T1000 (cell line): ENCODE results near the gene LOXHD1.

Experiments
- DNase-seq: peaks from one replicate; lab custom pipeline; 2025; ENCODE audit warnings: mixed read lengths; lab: John Stamatoyannopoulos, UW

LOXHD1 gene

GRCh38 chr18:46480226-46480625, 176.8 kb downstream of the LOXHD1 start:
- no peak for DNase-seq

DNA sequence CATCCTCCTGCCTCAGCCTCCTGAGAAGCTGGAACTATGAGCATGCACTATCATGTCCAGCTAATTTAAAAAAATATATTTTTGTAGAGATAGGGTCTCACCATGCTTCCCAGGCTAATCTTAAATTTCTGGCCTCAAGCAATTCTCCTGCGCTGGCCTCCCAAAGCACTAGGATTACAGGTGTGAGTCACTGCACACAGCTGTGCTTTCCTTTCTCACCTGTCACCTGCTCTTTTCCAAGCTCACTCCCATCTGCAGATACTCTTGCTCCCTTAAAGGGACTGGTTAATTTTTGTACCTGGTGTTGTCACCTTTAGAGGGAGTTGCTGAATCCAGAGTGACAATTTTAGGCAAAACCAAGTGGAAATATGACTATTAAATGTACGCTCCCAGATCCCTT, 178.2 kb downstream of the LOXHD1 start:
- DNase-seq = no peak

DNA sequence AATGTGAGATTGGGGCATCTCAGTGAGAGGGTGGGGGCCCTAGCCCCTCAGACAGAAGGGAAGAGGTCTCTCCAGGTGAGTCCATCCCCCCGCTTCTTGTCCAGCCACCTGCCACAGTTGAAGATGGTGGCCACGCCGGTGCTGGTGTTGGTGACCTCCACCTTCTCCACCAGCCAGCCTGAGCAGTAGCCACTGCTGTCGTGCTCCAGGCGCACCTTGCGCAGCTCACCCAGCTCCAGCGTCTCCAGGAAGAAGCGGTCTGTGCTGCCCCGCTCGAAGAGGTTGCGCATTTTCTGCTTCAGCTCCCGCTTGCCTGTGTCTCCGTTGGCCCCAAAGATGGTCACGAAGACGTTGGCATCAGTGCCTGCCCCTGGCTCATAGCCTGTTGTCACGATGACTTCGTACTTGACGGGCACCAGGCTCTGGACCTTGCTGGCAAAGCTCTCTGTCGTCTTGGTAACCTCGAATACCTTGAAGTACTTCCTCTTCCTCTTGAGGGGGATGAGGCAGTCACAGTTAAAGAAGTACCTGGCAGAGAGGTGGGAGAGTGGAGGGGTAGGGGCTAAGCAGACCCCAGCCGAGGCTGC, 179.5 kb downstream of the LOXHD1 start:
- no peak for DNase-seq

DNA sequence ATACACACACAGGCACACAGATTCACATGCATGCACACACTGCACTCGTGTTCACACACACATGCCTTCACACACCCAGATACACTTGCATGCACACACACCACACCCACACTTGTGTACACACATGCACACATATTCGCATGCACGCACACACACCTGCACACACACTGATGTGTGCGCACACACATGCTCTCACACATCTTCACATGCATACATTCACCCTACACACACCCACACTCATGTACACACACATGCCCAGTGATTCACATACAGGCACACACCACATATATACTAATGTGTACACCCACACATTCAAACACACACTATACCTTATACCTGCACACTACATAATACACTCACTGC, 181.6 kb downstream of the LOXHD1 start:
- no peak for DNase-seq

- DNase-seq = no peak
Measured at GRCh38 chr18:46474487-46475389, 182.3 kb downstream of the LOXHD1 start.

GRCh38 chr18:46471809-46472498, 185.1 kb downstream of the LOXHD1 start:
- no peak for DNase-seq

GRCh38 chr18:46470714-46471113, 186.3 kb downstream of the LOXHD1 start:
- no peak for DNase-seq

DNA sequence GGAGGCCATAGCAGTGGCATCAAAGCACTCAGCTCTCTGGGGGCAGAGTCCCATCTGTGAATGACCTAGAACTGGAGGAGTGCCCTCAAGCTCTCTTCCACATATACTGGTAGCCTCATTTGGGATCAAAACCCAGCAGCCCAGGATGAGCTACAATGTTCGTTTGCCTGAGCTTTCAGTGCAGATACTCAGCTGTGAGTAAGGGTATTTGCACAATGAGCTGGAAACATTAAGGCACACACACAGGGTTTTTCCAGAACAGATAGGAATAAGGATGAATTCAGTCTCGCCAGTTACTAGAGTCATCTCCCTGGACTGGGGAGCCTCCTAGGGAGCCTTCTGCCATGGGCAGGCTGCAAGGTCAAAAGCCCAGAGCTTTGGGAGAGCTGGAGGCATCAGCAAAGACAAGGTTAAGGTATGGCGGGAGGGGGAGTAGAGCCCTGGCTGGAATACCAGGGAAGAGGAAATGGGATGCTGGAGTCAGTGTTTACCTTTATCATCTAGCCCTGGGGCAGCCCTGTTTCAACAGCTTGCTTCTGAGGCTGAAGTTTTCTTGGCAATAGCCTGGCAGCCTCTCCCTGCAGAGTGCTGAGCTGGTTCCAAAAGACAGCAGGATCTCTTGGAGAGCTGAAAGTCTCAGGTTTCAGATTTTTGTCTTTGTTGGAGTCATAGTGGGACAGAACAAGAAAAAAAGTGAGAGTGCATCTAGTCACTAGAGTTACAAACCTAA, 187.7 kb downstream of the LOXHD1 start:
- DNase-seq = no peak

GRCh38 chr18:46468426-46469180, 188.4 kb downstream of the LOXHD1 start:
- no peak for DNase-seq

- no peak for DNase-seq
Measured at GRCh38 chr18:46466234-46467160, 190.5 kb downstream of the LOXHD1 start.

GRCh38 chr18:46464926-46465655, 191.9 kb downstream of the LOXHD1 start:
- no peak for DNase-seq

GRCh38 chr18:46462523-46462922, 194.5 kb downstream of the LOXHD1 start:
- DNase-seq = no peak

DNA sequence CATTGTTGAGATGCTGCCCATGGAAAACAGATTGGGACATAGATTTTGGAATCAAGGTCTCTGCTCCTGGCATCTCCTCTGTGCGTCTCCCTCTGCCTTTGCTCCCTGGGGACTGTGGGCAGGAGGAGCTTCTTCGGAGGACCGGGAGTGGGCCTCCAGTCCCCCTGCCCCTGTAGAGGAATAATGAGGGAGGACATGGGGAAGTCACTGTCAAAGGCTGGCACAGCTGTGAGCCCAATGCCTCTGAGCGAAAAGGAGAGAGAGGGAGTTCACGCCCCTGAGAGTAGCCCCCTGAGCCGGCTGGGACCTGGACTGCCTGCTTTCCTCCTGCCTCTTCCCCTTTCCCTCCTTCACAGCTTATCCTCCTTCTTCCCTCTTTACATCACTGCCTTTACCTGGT, 195.0 kb downstream of the LOXHD1 start:
- no peak for DNase-seq

GRCh38 chr18:46460754-46461153, 196.3 kb downstream of the LOXHD1 start:
- no peak for DNase-seq

DNA sequence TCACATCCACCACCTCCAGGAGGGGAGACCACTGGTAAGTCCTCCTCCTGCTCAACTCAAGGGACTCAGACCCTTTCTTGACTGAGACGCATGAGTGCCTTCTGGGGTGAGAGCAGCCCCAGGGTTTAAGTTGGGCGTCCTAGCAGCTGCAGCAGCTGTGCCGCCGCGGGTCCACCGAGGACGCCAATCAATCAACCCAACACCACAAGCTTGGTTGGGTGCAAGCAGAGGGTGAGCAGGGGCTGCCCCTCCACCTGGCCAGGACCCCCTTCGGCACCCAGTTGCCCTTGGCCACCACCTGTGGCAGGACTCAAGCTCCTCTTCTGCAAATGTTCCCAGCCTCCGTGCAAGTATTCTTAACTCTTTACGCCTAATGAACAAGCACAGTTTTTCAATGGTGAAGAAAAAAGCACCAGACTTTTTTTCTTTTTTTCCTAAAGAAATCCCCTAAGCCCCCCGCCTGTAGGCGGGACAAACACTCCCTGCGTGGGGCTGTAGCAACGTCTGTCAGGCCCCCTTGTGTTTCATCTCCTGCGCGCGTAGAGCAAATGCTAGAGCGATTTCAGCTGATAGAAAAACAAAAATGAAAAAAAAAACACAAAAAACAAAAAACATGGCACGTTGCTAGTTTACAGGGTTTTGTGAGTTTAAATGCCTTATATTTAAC, 197.1 kb downstream of the LOXHD1 start:
- no peak for DNase-seq

- DNase-seq = no peak
Measured at GRCh38 chr18:46458472-46458871, 198.5 kb downstream of the LOXHD1 start.

- DNase-seq = no peak
Measured at GRCh38 chr18:46456691-46457090, 200.3 kb downstream of the LOXHD1 start.

DNA sequence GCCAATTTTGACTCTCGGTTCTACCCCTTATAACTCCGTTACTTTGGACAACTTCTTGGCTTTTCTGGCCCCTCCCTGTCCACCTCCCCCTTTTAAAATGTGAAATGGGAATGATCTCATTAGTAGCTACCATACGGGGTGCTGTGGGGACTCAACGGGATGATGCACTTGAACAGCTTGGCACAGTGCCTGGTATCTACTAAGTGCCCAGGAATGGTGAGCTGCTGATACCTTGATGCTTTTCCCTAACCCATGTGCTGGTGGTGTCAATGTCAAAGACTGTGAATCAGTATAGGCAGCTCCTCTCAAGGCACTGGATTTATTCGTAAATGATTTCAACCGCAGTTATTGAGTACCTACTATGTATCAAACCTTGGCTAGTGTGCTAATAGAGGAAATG, 204.2 kb downstream of the LOXHD1 start:
- no peak for DNase-seq

DNA sequence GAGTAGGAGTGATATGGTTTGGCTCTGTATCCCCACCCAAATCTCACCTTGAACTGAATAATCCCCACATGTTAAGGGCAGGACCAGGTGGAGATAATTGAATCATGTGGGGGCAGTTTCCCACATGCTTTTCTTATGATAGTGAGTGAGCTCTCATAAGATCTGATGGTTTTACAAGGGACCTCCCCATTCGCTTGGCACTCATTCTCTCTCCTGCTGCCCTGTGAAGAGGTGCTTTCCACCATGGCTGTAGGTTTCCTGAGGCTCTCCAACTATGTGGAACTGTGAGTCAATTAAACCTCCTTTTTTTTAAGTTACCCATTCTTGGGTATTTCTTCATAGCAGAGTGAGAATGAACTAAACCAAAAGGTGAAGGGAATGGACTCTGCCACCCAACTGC, 207.5 kb downstream of the LOXHD1 start:
- DNase-seq = no peak
